HL-60 (cell line): ENCODE data around the gene PNLIPRP3.
A peak's percentile ranks its signal among the peaks of the same experiment; 100 is the strongest.

ENCODE experiments used
- DNase-seq, 2 experiments: peaks; one replicate each; pipeline ENCODE4 v3.0.0-alpha.2; 2010 to 2020; ENCODE audit warnings: low read depth in 1 of 2, low spot score in 1 of 2
- H3K27ac ChIP-seq: fragments of 250-450 bp; sonication (Bioruptor Pico); replicated peaks from 2 replicates; pipeline ENCODE4 v1.5.1; 2020; ENCODE audit warnings: mild to moderate bottlenecking, moderate library complexity
- H3K27me3 ChIP-seq: fragments of 250-450 bp; sonication (Bioruptor Pico); 2 replicates; pipeline ENCODE4 v1.5.1; 2021; ENCODE audit warnings: mild to moderate bottlenecking, moderate library complexity; ENCODE audit not compliant: insufficient read depth, poor library complexity, severe bottlenecking
- H3K4me3 ChIP-seq: replicated peaks from 2 replicates; pipeline ENCODE4 v1.5.1; 2011; ENCODE audit warnings: mild to moderate bottlenecking, control low read depth, low read length; ENCODE audit not compliant: insufficient read depth
- GABPA ChIP-seq: IDR thresholded peaks from 2 replicates; pipeline ENCODE4 v1.6.1; 2012; ENCODE audit warnings: low read depth
- POLR2AphosphoS5 ChIP-seq: IDR thresholded peaks from 2 replicates; pipeline ENCODE4 v1.6.1; 2012; ENCODE audit warnings: low read depth
- SPI1 ChIP-seq: IDR thresholded peaks from 2 replicates; pipeline ENCODE4 v1.6.1; 2012; ENCODE audit warnings: low read depth, mild to moderate bottlenecking, borderline replicate concordance
- TF ChIP-seq, protein P1 (sequence below): IDR thresholded peaks from 2 replicates; pipeline ENCODE4 v1.6.1; 2012; ENCODE audit warnings: low read depth; ENCODE audit not compliant: insufficient replicate concordance
- TF ChIP-seq, protein P2 (sequence below): IDR thresholded peaks from one replicate; pipeline ENCODE4 v1.5.1; 2011; ENCODE audit warnings: low read length, control low read depth, inconsistent platforms; ENCODE audit not compliant: insufficient read depth

Gene PNLIPRP3

DNA sequence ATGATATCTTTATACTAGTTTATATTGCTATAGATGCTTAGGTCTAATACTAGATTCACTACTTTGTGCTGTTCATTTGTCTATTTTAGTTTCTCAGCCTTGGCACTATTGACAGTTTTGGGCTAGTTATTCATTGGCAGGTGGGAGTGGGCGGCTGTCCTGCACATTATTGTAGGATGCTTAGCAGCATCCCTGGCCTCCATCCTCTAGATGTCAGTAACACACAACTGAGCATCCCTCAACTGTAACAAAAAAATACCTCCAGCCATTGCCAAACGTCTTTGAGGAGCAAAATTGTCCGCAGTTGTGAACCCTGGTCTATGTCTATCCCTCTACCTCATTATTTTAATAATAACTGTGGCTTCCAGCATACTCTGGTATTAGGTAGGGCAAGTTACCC, 83.7 kb downstream of the PNLIPRP3 start:
- Histone ChIP-seq H3K27ac (no peak overlapping the region), H3K27me3 (no peaks in the 10 kb centered on the region), H3K4me3 (no peak overlapping the region)
- no peak for DNase-seq
- TF ChIP-seq, protein P1, sequence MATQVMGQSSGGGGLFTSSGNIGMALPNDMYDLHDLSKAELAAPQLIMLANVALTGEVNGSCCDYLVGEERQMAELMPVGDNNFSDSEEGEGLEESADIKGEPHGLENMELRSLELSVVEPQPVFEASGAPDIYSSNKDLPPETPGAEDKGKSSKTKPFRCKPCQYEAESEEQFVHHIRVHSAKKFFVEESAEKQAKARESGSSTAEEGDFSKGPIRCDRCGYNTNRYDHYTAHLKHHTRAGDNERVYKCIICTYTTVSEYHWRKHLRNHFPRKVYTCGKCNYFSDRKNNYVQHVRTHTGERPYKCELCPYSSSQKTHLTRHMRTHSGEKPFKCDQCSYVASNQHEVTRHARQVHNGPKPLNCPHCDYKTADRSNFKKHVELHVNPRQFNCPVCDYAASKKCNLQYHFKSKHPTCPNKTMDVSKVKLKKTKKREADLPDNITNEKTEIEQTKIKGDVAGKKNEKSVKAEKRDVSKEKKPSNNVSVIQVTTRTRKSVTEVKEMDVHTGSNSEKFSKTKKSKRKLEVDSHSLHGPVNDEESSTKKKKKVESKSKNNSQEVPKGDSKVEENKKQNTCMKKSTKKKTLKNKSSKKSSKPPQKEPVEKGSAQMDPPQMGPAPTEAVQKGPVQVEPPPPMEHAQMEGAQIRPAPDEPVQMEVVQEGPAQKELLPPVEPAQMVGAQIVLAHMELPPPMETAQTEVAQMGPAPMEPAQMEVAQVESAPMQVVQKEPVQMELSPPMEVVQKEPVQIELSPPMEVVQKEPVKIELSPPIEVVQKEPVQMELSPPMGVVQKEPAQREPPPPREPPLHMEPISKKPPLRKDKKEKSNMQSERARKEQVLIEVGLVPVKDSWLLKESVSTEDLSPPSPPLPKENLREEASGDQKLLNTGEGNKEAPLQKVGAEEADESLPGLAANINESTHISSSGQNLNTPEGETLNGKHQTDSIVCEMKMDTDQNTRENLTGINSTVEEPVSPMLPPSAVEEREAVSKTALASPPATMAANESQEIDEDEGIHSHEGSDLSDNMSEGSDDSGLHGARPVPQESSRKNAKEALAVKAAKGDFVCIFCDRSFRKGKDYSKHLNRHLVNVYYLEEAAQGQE, result no peak
- TF ChIP-seq POLR2AphosphoS5 (no peak), SPI1 (no peak), GABPA (no peak)
- TF ChIP-seq, protein P2, sequence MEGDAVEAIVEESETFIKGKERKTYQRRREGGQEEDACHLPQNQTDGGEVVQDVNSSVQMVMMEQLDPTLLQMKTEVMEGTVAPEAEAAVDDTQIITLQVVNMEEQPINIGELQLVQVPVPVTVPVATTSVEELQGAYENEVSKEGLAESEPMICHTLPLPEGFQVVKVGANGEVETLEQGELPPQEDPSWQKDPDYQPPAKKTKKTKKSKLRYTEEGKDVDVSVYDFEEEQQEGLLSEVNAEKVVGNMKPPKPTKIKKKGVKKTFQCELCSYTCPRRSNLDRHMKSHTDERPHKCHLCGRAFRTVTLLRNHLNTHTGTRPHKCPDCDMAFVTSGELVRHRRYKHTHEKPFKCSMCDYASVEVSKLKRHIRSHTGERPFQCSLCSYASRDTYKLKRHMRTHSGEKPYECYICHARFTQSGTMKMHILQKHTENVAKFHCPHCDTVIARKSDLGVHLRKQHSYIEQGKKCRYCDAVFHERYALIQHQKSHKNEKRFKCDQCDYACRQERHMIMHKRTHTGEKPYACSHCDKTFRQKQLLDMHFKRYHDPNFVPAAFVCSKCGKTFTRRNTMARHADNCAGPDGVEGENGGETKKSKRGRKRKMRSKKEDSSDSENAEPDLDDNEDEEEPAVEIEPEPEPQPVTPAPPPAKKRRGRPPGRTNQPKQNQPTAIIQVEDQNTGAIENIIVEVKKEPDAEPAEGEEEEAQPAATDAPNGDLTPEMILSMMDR, result no peak

DNA sequence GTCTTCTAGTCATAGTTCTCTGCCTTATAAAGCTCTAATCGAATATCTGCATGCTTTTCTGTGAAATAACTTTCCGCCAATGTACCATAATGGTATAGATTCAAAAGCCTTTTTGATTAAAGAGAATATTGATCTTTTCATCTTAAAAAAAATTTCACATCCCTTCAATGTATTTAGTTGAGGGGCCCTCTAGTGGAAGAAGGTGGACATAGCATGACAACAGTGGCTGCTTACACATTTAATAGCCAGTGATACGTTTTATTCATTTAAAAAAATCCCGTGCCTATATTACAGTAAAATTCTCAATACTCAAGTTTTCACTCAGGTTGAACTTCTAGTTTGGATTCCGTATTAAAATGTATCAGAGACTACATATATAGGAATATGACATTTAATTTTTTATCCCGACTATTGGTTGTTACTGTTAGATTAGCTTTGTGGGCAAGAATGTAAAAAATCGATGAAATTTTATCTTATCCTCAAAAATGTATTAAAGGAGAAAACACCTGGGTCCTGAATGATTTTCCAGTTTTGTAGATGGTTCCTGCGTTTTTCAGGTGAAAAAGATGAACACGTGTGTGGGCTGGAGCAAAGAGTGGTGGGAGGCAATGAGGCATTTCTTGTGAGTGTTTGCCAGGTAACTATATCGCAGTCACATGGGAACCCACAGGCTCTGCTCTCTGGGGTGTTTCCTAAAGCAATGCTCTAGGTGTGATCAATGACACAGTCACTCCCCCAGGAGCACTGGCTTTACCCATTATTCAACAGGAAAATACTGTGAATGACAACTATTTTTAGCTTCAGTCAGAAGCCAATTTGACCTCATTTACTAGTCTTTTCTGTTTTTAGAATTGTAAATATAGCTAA, 94.0 kb downstream of the PNLIPRP3 start:
- Histone ChIP-seq H3K27me3 (no peaks in the 10 kb centered on the region), H3K4me3 (no peak overlapping the region), H3K27ac (no peak overlapping the region)
- DNase-seq, result no peak
- TF ChIP-seq, protein P2, result peak; percentile 74
- TF ChIP-seq SPI1, result no peak

DNA sequence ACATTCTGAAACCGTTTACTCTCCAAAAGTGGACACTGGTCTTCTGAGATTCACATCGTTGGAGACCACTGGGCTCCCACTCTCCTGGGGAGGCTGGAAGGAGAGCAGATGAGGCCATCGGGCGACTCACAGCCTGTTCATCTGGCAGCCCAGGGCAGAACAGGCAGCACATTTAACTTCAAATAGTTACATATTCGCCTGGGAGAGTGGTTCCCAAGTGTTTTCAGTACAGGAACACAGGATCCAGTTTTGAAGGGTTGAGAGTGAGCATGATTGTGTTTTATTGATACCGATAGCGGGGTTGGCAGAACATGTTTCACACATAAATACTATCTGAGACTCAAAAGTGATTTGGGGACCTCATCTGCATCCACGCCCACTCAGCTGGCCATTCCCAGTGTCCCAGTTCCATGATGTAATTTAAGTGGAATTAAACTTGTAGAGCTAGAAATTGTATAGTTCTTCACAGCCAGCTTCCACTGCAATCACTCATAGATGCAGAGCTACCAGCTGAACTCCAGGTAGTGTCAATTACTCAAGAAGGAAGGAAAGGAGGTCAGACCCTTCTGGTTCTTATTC, 95.2 kb downstream of the PNLIPRP3 start:
- TF ChIP-seq, protein P2, result no peak
- no peak for TF ChIP-seq GABPA
- no peak for TF ChIP-seq POLR2AphosphoS5
- TF ChIP-seq, protein P1, result no peak
- no peak for TF ChIP-seq SPI1
- no peak overlapping the region for H3K27ac ChIP-seq
- no peak for DNase-seq
- no peak overlapping the region for H3K4me3 ChIP-seq
- no peaks in the 10 kb centered on the region for H3K27me3 ChIP-seq

DNA sequence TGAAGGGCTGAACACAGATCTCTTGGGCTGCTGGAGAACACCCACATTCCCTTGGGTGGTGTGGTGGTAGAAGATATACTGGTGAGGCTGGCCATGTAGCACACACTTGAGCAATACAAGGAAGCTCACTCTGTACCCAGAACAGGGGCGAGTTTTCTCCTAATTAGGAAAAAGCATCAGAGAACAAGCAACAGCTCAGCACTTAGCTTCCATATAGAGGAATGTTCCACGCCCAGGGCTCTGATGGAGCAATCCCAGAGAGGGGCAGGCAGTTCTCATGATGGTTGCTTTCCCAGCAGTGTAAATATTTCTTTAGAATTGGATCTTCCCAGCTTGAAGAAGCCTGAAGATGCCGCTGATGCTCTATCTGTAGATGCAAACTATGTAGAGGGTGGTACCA, 97.1 kb downstream of the PNLIPRP3 start:
- TF ChIP-seq GABPA (no peak), POLR2AphosphoS5 (no peak)
- TF ChIP-seq, protein P1, result no peak
- TF ChIP-seq, protein P2, result no peak
- no peak overlapping the region for H3K27ac ChIP-seq
- H3K4me3 ChIP-seq, result no peak overlapping the region
- DNase-seq, result no peak
- no peaks in the 10 kb centered on the region for H3K27me3 ChIP-seq
